NCI-H1105 treated with DMSO at 0.1 percent for 48 hours (cell line): Measurements from ENCODE around the gene BMP6.

Source experiments
- DNase-seq: peaks from one replicate; lab custom pipeline; 2025; lab: John Stamatoyannopoulos, UW

BMP6 gene

DNA sequence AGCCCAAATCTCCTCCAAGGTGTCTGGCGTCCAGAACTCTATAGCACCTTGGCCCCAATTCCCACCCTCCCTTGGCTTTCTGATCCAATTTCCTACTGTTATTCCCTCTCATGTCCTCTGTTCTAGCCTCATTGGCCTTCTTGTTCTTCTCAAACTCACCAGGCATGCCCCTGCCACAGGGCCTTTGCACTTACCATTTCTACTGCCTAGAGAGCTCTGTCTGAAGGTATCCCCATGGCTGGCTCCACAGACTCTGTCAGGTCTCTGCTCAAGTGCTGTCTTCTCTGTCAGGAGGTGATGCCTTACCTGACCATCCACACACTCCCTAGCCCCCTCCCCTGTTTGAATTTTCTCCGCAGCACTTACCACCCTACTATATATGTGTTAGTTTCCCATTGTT is 5.6 kb upstream of the BMP6 start:
- no peak for DNase-seq

DNA sequence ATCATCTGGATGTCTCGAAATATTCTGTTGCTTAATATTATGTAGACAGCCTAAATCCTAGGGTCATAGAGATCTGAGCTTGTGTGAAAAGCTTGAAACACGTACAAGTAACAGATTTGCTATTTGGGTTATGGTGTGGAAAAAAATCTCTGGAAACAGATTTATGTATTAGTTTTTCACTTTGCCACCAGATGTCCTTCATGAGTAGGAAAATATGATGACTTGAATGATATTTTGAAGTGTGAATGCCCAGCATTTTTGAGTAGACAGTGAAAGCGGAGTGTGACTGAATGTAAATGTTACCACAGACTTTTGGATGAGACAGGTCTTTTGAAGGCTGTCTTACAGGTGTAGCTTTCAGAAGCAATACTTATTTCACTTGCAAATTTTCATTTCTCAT is 4.2 kb upstream of the BMP6 start:
- DNase-seq: peak; percentile 36

DNA sequence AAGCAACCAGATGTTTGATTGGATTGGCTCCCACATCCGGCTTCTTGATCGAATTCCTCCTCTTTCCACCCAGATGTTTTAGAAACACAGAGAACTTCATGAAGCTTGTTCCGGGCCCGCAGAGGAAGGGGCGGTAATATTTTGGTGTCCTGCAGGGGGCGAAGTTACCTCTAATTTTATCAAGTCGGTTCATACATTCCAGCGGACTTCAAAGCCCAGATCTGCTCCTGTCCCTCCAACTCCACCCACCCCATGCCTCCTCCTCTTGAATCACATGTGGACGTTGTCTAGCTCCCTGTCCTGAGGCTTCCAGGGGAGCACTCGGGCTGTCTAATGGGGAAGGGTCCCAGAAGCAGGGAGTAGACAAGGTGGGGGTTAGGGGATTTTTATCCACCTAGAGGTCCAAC is 2.9 kb upstream of the BMP6 start:
- DNase-seq: peak; percentile 46

GRCh38 chr6:7723554-7723953 is 2.3 kb upstream of the BMP6 start:
- DNase-seq: no peak

DNA sequence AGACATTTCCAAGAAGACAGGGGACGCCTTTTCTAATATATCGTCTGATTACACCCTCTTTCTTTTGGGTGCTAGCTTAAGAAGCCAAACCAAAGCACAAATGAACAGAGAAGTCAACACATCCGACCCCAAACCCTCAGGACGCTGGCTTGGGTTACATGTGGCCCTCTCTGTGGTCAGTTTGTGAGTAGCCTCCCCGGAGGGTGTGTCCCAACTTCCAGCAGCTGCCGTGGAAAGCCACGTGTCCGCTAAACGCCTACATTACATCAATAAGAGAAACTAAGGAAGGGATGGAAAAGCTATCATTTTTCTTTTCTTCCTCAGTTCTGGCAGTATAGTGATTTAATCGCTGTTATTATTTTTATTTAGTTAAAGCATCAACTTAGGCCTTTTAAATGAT is 487 bp upstream of the BMP6 start:
- DNase-seq: no peak

DNA sequence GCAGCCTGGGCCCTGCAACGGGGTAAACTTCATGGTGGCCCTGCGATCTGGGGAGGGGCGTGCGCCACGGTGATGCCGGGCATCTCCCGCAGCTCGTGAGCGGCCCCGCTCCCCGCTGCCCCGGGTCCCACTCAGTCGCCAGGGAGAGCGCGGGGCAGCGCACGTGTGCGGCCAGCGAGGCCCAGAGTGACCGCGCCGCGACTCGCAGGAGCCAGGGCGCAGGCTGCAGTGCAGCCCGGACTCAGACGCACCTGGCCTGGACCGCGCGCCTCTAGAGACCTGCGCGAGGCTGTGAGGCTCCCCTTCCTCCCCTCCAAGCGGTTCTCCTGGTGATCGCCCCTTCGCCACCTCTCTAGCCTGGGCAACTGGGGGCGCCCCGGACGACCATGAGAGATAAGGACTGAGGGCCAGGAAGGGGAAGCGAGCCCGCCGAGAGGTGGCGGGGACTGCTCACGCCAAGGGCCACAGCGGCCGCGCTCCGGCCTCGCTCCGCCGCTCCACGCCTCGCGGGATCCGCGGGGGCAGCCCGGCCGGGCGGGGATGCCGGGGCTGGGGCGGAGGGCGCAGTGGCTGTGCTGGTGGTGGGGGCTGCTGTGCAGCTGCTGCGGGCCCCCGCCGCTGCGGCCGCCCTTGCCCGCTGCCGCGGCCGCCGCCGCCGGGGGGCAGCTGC is 652 bp downstream of the BMP6 start:
- DNase-seq: peak; percentile 44

DNA sequence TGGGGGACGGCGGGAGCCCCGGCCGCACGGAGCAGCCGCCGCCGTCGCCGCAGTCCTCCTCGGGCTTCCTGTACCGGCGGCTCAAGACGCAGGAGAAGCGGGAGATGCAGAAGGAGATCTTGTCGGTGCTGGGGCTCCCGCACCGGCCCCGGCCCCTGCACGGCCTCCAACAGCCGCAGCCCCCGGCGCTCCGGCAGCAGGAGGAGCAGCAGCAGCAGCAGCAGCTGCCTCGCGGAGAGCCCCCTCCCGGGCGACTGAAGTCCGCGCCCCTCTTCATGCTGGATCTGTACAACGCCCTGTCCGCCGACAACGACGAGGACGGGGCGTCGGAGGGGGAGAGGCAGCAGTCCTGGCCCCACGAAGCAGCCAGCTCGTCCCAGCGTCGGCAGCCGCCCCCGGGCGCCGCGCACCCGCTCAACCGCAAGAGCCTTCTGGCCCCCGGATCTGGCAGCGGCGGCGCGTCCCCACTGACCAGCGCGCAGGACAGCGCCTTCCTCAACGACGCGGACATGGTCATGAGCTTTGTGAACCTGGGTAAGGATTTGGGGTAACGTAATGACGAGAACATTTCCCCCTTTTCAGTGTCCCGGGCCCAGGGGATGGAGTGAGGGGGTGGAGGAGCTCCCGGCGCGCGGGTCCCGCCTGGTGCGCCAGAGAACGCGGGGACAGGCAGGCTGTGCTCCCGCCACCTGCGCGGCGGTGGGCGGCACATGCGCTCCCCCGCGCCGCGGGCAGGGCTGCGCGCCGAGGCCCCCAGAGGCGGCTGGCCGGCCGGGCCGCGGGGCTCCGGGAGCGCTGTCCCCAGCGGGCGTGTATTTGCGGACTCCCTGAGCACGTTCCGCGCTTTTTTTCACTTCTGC is 1.4 kb downstream of the BMP6 start:
- DNase-seq: no peak

DNA sequence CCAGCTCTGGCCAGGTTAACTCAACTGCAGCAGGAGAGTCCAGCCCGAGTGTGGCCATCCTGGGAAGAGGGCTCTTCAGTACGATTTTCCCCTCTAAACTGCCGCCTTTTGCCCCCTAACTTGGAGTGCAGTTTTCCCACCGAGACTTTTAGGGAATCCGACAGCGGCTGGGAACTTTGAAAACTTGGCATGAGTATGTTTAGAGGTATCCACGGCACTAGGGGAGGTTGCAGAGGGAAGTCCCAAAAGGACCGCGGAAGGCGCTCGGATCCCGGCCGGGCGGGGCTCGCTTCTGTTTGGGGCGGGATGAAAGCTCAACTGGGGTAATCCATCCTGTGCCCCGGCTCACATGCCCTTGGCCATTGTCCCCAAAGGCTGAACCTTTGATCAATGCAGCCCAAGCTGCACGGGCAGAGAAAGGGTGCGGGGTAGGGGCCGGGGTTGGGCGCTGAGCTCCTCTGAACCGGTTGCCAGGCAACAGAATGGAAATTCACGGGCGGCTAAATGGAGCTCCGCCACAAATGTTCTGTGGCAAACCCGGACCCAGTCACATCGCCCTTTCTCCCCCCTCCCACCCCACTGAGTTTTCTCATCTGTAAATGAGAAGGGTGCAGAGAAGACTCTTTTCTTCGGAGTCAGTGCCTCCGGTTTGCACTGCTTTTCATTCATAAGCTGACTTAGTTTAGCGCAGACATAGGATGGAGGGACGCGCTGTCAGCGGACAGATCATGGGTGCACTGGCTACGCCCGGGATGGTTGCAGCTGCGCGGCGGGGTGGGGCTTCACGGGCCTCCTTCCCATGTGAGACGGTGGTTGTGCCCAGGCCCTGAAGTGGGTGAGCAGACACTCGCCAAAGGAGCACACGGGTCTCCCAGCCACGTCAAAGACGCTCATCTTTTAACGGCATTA is 2.3 kb downstream of the BMP6 start:
- DNase-seq: peak; percentile 63

- DNase-seq: no peak
These were observed 3.1 kb downstream of the BMP6 start for GRCh38 chr6:7728855-7729590.

GRCh38 chr6:7730001-7730783 is 4.3 kb downstream of the BMP6 start:
- no peak for DNase-seq

GRCh38 chr6:7730784-7731227 is 4.9 kb downstream of the BMP6 start:
- no peak for DNase-seq

DNA sequence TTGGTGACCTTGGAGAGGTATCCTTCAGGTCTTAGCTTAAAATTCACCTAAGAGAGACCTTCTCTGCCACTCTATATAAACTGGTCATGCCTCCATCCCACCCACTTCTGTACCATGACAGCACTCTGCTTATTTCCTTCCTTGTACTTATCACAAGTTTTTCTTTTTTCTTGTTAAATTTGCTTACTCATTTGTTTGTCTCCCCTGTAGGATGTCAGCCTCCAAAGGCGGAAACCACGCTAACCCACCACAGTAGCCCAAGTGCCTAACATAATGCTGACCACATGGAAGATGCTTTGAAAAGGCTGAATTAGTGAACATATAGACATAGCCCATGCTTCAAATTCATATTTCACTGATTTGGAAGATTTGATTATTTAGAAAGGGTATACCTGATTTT is 5.4 kb downstream of the BMP6 start:
- DNase-seq: no peak

DNA sequence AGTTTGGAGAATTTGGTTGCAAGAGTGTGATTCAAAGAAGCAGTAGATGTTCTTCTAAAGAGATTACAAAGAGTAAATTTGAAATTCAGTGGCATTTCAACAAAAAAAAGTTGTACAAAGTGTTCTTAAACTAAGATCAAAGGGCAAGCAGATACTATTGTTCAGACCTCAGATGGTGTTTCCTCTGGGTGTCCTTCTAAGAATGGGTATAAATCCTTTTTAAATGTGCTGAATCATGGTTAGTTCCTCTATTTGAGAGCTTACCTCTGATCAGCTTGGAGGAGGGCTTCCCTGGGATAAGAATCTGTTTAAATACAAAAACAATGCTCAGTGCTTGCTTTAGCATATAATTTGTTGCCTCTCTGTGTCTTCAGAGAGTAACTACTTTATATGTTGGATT is 6.3 kb downstream of the BMP6 start:
- no peak for DNase-seq

DNA sequence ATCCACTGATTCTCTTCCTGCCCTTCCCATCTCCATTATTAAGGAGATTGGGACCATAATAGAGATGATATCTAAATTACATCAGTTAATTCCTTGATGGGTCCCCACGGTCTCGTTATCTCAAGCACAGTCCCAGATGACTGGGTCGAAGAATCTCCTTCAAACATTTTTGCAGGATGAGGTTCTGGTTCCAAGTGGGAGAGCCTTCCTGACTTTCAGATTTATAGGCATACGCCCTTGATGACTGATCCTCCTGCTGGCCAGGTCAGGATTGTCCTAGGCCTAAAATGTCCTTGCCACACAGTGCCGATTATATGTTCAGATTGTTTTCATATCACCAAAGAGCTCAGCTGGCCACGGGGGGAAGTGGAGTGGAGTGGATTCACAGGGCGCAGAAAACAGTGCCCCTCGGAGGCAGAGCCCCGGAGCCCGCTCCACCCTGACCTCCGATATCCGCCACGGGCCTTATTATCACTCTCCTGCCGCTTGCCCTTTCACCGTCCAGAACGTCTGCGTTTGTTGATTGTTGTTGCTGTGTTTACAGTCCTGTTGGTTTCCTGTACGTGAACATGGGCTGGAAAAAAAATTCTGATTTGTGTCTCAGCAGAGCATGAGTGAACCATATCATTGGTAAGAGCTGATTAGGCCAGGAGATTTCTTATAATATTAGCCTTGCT is 8.9 kb downstream of the BMP6 start:
- DNase-seq: no peak

GRCh38 chr6:7737106-7737505 is 11.2 kb downstream of the BMP6 start:
- DNase-seq: no peak

GRCh38 chr6:7737867-7738266 is 12.0 kb downstream of the BMP6 start:
- no peak for DNase-seq

DNA sequence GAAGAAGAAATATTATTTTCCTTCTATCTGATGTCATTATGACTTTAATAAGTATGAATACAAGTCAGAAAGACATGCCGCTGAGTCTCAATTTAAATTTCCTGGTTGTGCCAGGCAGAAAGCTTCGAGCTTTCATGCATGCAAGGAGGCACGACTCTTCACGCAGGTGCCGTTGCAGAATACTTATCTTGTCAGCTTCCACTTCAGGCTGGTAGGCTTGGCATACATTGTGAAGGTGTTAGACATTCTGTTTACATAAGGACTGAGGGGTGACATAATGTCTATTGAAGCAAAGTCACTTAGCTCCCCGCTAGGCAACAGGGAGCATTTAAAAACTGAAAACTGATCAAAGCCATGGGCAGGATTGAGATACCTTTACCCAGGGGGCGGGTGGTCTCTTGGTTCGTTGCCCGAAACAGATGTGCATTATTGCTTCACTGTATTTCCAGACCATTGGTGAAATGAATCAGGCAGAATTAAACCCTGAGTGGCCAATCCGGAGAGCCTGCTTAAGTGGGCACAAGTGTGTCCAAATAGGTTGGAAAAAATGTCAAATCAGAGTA is 16.4 kb downstream of the BMP6 start:
- peak; percentile 65 for DNase-seq

GRCh38 chr6:7745942-7746341 is 20.0 kb downstream of the BMP6 start:
- DNase-seq: no peak

GRCh38 chr6:7747016-7747415 is 21.1 kb downstream of the BMP6 start:
- no peak for DNase-seq

DNA sequence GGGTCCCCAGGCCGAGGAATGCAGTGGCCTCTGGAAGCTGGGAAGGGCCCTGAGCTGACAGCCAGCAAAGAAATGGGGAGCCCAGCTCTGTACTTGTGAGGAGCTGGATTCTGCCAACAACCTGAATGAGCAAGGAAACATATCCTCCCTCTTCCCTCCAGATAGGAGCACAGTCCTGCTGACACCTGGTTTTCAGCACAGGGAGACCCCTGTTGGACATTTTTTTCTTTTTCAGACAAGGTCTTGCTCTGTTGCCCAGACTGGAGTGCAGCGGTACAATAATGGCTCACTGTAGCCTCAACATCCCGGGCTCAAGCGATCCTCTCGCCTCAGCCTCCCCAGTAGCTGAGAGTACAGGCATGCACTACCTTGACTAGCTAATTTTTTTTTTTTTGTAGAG is 21.5 kb downstream of the BMP6 start:
- no peak for DNase-seq
